ENCODE results near the gene TRIP11. TPM values are rescaled to one million over a fixed set of nuclear protein-coding genes. Genes with fewer than 3 reads are reported as not detected.

TRIP11 gene
- total and polyA plus RNA-seq, 2 experiments from 2014 or later, result 24.1 to 69.5 TPM

- no peak for TF ChIP-seq EZH2phosphoT487 (IDR thresholded peaks at IDR 0.05; ENCODE audit: insufficient read depth, low read depth)
- TF ChIP-seq EZH2 (IDR thresholded peaks at IDR 0.05; ENCODE audit: insufficient read depth, poor library complexity, severe bottlenecking), result no peak
- Histone ChIP-seq H3K4me2 (ENCODE audit: unreplicated experiment) (no peak overlapping the region), H3K4me3 (no peak overlapping the region), H3K9me3 (ENCODE audit: low read depth) (no peaks in the 10 kb centered on the region), H2AFZ (no peak overlapping the region), H3K27ac (no peak overlapping the region), H4K20me1 (ENCODE audit: insufficient read depth) (no peaks in the 10 kb centered on the region), H3K79me2 (ENCODE audit: insufficient read depth) (no peaks in the 10 kb centered on the region), H3K9ac (no peak overlapping the region), H3K27me3 (replicated peaks; ENCODE audit: insufficient read depth) (no peaks in the 10 kb centered on the region), H3K36me3 (ENCODE audit: low read depth) (no peaks in the 10 kb centered on the region), H3K4me1 (ENCODE audit: insufficient read depth) (no peaks in the 10 kb centered on the region), H3K9me2 (ENCODE audit: insufficient read depth) (no peaks in the 10 kb centered on the region), H3F3A (ENCODE audit: insufficient read depth) (no peaks in the 10 kb centered on the region)
- WGBS, 2 experiments (ENCODE audit: low coverage in 1 of 2, low lambda C conversion rate in 2 of 2, missing lambda C conversion rate in 2 of 2), result 58 to 68% methylated on average over 14 of the region's 14 CpGs
- in situ Hi-C loops (cut with MboI), result no loop called here
- no peak for DNase-seq
These were observed 78.3 kb downstream of the TRIP11 start for GRCh38 chr14:91961297-91962220.

DNA sequence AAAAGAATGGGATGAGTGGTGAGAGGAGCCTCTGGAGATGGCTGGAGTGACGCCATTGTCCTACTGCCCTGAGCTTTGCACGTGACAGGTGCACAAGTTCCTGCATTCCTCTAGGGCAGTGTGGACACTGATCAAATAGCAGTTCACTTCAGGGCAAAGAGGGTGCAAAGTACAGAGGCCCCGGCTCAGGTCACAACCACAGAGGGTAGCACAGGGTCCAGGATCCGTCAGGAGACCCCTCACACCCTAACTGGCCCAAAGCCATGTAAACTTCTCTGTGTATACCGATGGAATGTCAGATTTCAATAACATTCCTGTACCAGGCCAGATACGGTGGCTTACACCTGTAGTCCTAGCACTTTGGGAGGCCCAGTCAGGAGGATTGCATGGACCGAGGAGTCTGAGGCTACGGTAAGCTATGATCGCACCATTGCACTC is 82.0 kb downstream of the TRIP11 start:
- H3K4me3 ChIP-seq, result no peak overlapping the region
- H3K9me3 ChIP-seq (ENCODE audit: low read depth), result no peaks in the 10 kb centered on the region
- H3K27ac ChIP-seq, result no peak overlapping the region
- H3K79me2 ChIP-seq (ENCODE audit: insufficient read depth), result no peaks in the 10 kb centered on the region
- in situ Hi-C loops (cut with MboI), result no loop called here
- H3F3A ChIP-seq (ENCODE audit: insufficient read depth), result no peaks in the 10 kb centered on the region
- no peaks in the 10 kb centered on the region for H3K36me3 ChIP-seq (ENCODE audit: low read depth)
- H3K27me3 ChIP-seq (replicated peaks; ENCODE audit: insufficient read depth), result no peaks in the 10 kb centered on the region
- WGBS, 2 experiments (ENCODE audit: low coverage in 1 of 2, low lambda C conversion rate in 2 of 2, missing lambda C conversion rate in 2 of 2), result 82 to 86% methylated on average over 8 to 9 of the region's 9 CpGs
- H2AFZ ChIP-seq, result no peak overlapping the region
- H4K20me1 ChIP-seq (ENCODE audit: insufficient read depth), result no peaks in the 10 kb centered on the region
- no peak for DNase-seq
- H3K9ac ChIP-seq, result no peak overlapping the region
- TF ChIP-seq EZH2 (IDR thresholded peaks at IDR 0.05; ENCODE audit: insufficient read depth, poor library complexity, severe bottlenecking), result no peak
- TF ChIP-seq EZH2phosphoT487 (IDR thresholded peaks at IDR 0.05; ENCODE audit: insufficient read depth, low read depth), result no peak
- H3K4me2 ChIP-seq (ENCODE audit: unreplicated experiment), result no peak overlapping the region
- H3K9me2 ChIP-seq (ENCODE audit: insufficient read depth), result no peaks in the 10 kb centered on the region
- H3K4me1 ChIP-seq (ENCODE audit: insufficient read depth), result no peaks in the 10 kb centered on the region

DNA sequence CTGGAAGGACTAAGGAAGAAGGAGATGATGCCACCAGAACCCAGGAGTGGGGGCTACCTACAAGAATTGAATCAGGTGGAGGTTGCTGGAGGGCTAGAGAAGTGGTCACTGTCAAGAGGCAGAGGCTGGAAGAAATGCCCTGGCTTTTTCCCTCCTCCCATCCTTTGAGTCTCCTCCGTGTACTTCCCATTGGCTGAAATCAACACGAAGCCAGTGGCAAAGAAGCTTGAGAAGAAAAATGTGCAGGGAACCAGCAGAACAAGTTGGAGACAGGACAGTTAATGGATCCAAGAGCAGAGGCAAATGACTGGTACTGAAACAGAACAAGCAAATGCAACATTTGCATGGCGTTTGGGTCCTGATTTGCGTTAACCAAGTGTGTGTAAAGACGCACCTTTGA is 83.2 kb downstream of the TRIP11 start:
- Histone ChIP-seq H3K9me2 (ENCODE audit: insufficient read depth) (no peaks in the 10 kb centered on the region), H3K4me2 (ENCODE audit: unreplicated experiment) (no peak overlapping the region), H3K27ac (no peak overlapping the region), H3K9me3 (ENCODE audit: low read depth) (no peaks in the 10 kb centered on the region), H3K4me3 (no peak overlapping the region), H2AFZ (no peak overlapping the region), H4K20me1 (ENCODE audit: insufficient read depth) (no peaks in the 10 kb centered on the region), H3K27me3 (replicated peaks; ENCODE audit: insufficient read depth) (no peaks in the 10 kb centered on the region), H3K4me1 (ENCODE audit: insufficient read depth) (no peaks in the 10 kb centered on the region), H3F3A (ENCODE audit: insufficient read depth) (no peaks in the 10 kb centered on the region), H3K36me3 (ENCODE audit: low read depth) (no peaks in the 10 kb centered on the region), H3K79me2 (ENCODE audit: insufficient read depth) (no peaks in the 10 kb centered on the region), H3K9ac (no peak overlapping the region)
- in situ Hi-C loops (cut with MboI), result no loop called here
- WGBS, 2 experiments (ENCODE audit: low coverage in 1 of 2, low lambda C conversion rate in 2 of 2, missing lambda C conversion rate in 2 of 2), result 87 to 88% methylated on average over 5 of the region's 5 CpGs
- DNase-seq, result no peak
- no peak for TF ChIP-seq EZH2 (IDR thresholded peaks at IDR 0.05; ENCODE audit: insufficient read depth, poor library complexity, severe bottlenecking)
- TF ChIP-seq EZH2phosphoT487 (IDR thresholded peaks at IDR 0.05; ENCODE audit: insufficient read depth, low read depth), result no peak

DNA sequence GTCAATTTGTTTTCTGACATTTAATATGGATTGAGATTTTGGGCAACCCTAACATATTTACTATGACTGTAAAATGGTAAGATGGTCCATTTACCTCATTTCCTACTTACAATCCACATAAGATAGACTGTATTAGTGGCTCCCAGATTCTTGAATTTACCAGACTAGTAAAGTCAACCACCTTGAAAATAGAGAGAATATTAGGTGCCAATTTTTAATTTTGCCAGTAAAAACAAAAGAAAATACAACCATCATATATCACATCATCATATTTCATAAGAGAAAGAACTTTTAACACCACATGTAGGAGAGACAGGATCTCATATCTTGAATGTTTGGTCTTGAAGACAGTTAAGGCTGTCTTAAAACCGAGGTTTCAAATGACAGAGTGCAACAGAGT is 84.7 kb downstream of the TRIP11 start:
- 74 to 75% methylated on average over 1 of the region's 1 CpG for WGBS, 2 experiments (ENCODE audit: low coverage in 1 of 2, low lambda C conversion rate in 2 of 2, missing lambda C conversion rate in 2 of 2)
- Histone ChIP-seq H3K4me3 (no peak overlapping the region), H3K27me3 (replicated peaks; ENCODE audit: insufficient read depth) (no peaks in the 10 kb centered on the region), H3K79me2 (ENCODE audit: insufficient read depth) (no peaks in the 10 kb centered on the region), H3K9ac (no peak overlapping the region), H3K9me2 (ENCODE audit: insufficient read depth) (no peaks in the 10 kb centered on the region), H3K27ac (no peak overlapping the region), H4K20me1 (ENCODE audit: insufficient read depth) (no peaks in the 10 kb centered on the region), H3K36me3 (ENCODE audit: low read depth) (no peaks in the 10 kb centered on the region), H3K4me1 (ENCODE audit: insufficient read depth) (no peaks in the 10 kb centered on the region), H3K4me2 (ENCODE audit: unreplicated experiment) (no peak overlapping the region), H3K9me3 (ENCODE audit: low read depth) (no peaks in the 10 kb centered on the region), H3F3A (ENCODE audit: insufficient read depth) (no peaks in the 10 kb centered on the region), H2AFZ (no peak overlapping the region)
- TF ChIP-seq EZH2phosphoT487 (IDR thresholded peaks at IDR 0.05; ENCODE audit: insufficient read depth, low read depth) (no peak), EZH2 (IDR thresholded peaks at IDR 0.05; ENCODE audit: insufficient read depth, poor library complexity, severe bottlenecking) (no peak)
- in situ Hi-C loops (cut with MboI), result no loop called here
- no peak for DNase-seq

Data from GM23248 (cell line).